ENCODE measurements around the gene LARGE1. TPM values are rescaled to one million over a fixed set of nuclear protein-coding genes. Genes with fewer than 3 reads are reported as not detected.

Gene LARGE1
- total and polyA plus RNA-seq, 9 of the 15 experiments (the other 6 are each of a cell fraction or from before 2014, with no cell fraction given): 0.01 to 0.66 (median 0.14) TPM; not detected in 2

DNA sequence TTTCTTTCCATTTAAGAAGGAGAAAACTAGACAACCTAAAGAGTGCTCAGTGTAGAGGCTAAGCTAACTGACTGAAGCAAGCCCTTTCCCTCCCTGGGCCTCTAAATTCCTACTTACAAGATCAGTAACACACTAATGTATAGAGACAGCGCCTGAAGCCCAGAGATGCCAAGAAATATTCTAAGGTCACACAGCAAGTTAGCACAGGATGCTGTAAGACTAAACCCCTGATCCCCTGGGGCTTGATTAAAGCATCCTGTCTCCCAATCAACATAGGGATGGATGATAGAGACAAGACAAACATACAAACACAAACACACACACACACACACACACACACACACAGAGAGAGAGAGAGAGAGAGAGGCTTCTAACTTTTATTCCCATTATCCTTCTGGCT, 5.6 kb downstream of the LARGE1 start:
- H3K9ac ChIP-seq (ENCODE audit: insufficient read depth in 1 of 2, low read depth in 2 of 2, low read length in 2 of 2): no peak overlapping the region
- H3K4me2 ChIP-seq (ENCODE audit: insufficient read depth, low read length): no peak overlapping the region
- DNase-seq (ENCODE audit: extremely low read depth in 1 of 4, low spot score in 3 of 4) (no peak), ATAC-seq (no peak), FAIRE-seq (no peak)
- BruUV-seq (replicated peaks): no TSS peak
- peaks cover 0 to 4% of the 10 kb centered on the region in 2 experiments; a peak in 1 of 5 replicates for H3K4me1 ChIP-seq (replicated peaks in 1 of 2; ENCODE audit: control insufficient read depth in 2 of 2, insufficient read depth in 2 of 2, low read length in 2 of 2)
- no peak overlapping the region for H3K27ac ChIP-seq (ENCODE audit: extremely low read depth, low read depth, low read length)
- intact Hi-C loops (cut with micrococcal nuclease) (no loop called here), in situ Hi-C loops (cut with MboI) (no loop called here)
- no peaks in the 10 kb centered on the region for H3K9me1 ChIP-seq (ENCODE audit: control insufficient read depth, insufficient read depth, low read length)
- no peak overlapping the region for H2AFZ ChIP-seq (ENCODE audit: low read depth, low read length)
- no peaks in the 10 kb centered on the region for H3K36me3 ChIP-seq (ENCODE audit: control insufficient read depth, insufficient read depth, low read length)
- H3K4me3 ChIP-seq: no peak overlapping the region
- CTCF ChIA-PET (ENCODE audit: low intra/inter-chr PET ratio): no interaction called here
- no CpG with 5 or more reads among the region's 1 CpG for WGBS (ENCODE audit: insufficient coverage, low coverage, missing lambda C conversion rate)
- POLR2A ChIA-PET: no interaction called here
- no peaks in the 10 kb centered on the region for H3K9me3 ChIP-seq (replicated peaks; ENCODE audit: control insufficient read depth, insufficient read depth, low read depth, low read length)
- no peaks in the 10 kb centered on the region for H3K27me3 ChIP-seq (ENCODE audit: control insufficient read depth in 2 of 2, insufficient read depth in 2 of 2, low read length in 2 of 2)
- no peaks in the 10 kb centered on the region for H4K20me1 ChIP-seq (replicated peaks; ENCODE audit: control insufficient read depth, insufficient read depth, low read length)
- no peaks in the 10 kb centered on the region for H3K79me2 ChIP-seq (ENCODE audit: control insufficient read depth, insufficient read depth, low read length)
- TF ChIP-seq SREBF1 (IDR thresholded peaks at IDR 0.05; ENCODE audit: borderline replicate concordance, low read depth, low read length): no peak
- no peak for TF ChIP-seq TCFL5 (CRISPR knock-in tag; conservative IDR thresholded peaks at IDR 0.05)
- TF ChIP-seq, protein P1, sequence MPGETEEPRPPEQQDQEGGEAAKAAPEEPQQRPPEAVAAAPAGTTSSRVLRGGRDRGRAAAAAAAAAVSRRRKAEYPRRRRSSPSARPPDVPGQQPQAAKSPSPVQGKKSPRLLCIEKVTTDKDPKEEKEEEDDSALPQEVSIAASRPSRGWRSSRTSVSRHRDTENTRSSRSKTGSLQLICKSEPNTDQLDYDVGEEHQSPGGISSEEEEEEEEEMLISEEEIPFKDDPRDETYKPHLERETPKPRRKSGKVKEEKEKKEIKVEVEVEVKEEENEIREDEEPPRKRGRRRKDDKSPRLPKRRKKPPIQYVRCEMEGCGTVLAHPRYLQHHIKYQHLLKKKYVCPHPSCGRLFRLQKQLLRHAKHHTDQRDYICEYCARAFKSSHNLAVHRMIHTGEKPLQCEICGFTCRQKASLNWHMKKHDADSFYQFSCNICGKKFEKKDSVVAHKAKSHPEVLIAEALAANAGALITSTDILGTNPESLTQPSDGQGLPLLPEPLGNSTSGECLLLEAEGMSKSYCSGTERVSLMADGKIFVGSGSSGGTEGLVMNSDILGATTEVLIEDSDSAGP (CRISPR knock-in tag; IDR thresholded peaks at IDR 0.05): no peak
- no peak for TF ChIP-seq ZNF707 (CRISPR knock-in tag; conservative IDR thresholded peaks at IDR 0.05)
- no peak for TF ChIP-seq SIN3A (IDR thresholded peaks at IDR 0.05; ENCODE audit: borderline replicate concordance in 2 of 2, control insufficient read depth in 1 of 2, low read depth in 2 of 2, low read length in 2 of 2)
- TF ChIP-seq, protein P2, sequence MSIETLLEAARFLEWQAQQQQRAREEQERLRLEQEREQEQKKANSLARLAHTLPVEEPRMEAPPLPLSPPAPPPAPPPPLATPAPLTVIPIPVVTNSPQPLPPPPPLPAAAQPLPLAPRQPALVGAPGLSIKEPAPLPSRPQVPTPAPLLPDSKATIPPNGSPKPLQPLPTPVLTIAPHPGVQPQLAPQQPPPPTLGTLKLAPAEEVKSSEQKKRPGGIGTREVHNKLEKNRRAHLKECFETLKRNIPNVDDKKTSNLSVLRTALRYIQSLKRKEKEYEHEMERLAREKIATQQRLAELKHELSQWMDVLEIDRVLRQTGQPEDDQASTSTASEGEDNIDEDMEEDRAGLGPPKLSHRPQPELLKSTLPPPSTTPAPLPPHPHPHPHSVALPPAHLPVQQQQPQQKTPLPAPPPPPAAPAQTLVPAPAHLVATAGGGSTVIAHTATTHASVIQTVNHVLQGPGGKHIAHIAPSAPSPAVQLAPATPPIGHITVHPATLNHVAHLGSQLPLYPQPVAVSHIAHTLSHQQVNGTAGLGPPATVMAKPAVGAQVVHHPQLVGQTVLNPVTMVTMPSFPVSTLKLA (conservative IDR thresholded peaks at IDR 0.05): no peak
- no peak for TF ChIP-seq HNRNPUL1 (IDR thresholded peaks at IDR 0.05; ENCODE audit: low read length)
- no peak for TF ChIP-seq ILK (tag; IDR thresholded peaks at IDR 0.05; ENCODE audit: borderline replicate concordance, low read depth)
- TF ChIP-seq, protein P3, sequence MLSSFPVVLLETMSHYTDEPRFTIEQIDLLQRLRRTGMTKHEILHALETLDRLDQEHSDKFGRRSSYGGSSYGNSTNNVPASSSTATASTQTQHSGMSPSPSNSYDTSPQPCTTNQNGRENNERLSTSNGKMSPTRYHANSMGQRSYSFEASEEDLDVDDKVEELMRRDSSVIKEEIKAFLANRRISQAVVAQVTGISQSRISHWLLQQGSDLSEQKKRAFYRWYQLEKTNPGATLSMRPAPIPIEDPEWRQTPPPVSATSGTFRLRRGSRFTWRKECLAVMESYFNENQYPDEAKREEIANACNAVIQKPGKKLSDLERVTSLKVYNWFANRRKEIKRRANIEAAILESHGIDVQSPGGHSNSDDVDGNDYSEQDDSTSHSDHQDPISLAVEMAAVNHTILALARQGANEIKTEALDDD (IDR thresholded peaks at IDR 0.05): no peak
- TF ChIP-seq DDX20 (tag; IDR thresholded peaks at IDR 0.05; ENCODE audit: low read depth): no peak
- no peak for TF ChIP-seq NEUROD1 (IDR thresholded peaks at IDR 0.05; ENCODE audit: borderline replicate concordance, low read depth, low read length, partially characterized antibody)
- TF ChIP-seq, protein P4, sequence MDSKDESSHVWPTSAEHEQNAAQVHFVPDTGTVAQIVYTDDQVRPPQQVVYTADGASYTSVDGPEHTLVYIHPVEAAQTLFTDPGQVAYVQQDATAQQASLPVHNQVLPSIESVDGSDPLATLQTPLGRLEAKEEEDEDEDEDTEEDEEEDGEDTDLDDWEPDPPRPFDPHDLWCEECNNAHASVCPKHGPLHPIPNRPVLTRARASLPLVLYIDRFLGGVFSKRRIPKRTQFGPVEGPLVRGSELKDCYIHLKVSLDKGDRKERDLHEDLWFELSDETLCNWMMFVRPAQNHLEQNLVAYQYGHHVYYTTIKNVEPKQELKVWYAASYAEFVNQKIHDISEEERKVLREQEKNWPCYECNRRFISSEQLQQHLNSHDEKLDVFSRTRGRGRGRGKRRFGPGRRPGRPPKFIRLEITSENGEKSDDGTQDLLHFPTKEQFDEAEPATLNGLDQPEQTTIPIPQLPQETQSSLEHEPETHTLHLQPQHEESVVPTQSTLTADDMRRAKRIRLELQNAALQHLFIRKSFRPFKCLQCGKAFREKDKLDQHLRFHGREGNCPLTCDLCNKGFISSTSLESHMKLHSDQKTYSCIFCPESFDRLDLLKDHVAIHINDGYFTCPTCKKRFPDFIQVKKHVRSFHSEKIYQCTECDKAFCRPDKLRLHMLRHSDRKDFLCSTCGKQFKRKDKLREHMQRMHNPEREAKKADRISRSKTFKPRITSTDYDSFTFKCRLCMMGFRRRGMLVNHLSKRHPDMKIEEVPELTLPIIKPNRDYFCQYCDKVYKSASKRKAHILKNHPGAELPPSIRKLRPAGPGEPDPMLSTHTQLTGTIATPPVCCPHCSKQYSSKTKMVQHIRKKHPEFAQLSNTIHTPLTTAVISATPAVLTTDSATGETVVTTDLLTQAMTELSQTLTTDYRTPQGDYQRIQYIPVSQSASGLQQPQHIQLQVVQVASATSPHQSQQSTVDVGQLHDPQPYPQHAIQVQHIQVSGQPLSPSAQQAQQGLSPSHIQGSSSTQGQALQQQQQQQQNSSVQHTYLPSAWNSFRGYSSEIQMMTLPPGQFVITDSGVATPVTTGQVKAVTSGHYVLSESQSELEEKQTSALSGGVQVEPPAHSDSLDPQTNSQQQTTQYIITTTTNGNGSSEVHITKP (IDR thresholded peaks at IDR 0.05; ENCODE audit: partially characterized antibody): no peak

Measured in K562 (cell line).